MCF 10A (cell line): Measurements from ENCODE around the gene TMEM214. TPM values are rescaled to one million over a fixed set of nuclear protein-coding genes. Genes with fewer than 3 reads are reported as not detected.

Source experiments
- BruUV-seq: library from RNA; stranded (reverse); fragments of 400-500 nt; replicated peaks from 2 replicates; lab custom pipeline; 2021; lab: Mats Ljungman, UMichigan
- CTCF ChIA-PET: fragments of 300-600 bp; sonication (Branson Sonifier 250); formaldehyde crosslinking; extraction: SDS; loops from one replicate; lab custom pipeline; 2021; ENCODE audit warnings: antibody characterized with exemption, inconsistent platforms; lab: Yijun Ruan, JAX
- POLR2A ChIA-PET: fragments of 300-600, 350-650 bp; sonication (Branson Sonifier 250); formaldehyde crosslinking; extraction: SDS; loops from one replicate; lab custom pipeline; 2020; ENCODE audit warnings: antibody characterized with exemption, inconsistent platforms; lab: Yijun Ruan, JAX
- DNase-seq: peaks from one replicate; pipeline ENCODE4 v3.0.0-alpha.2; 2018; ENCODE audit not compliant: unreplicated experiment
- H3K27ac Mint-ChIP-seq: one replicate; pipeline ENCODE4 v1.8.0; 2022; ENCODE audit warnings: mild to moderate bottlenecking, low read depth, mixed read lengths; ENCODE audit not compliant: unreplicated experiment
- H3K27me3 Mint-ChIP-seq: one replicate; pipeline ENCODE4 v1.8.0; 2022; ENCODE audit warnings: mixed read lengths; ENCODE audit not compliant: insufficient read depth, unreplicated experiment
- H3K36me3 Mint-ChIP-seq: one replicate; pipeline ENCODE4 v1.8.0; 2022; ENCODE audit warnings: mild to moderate bottlenecking, moderate library complexity, mixed read lengths; ENCODE audit not compliant: insufficient read depth, unreplicated experiment
- H3K4me1 Mint-ChIP-seq: one replicate; pipeline ENCODE4 v1.8.0; 2022; ENCODE audit warnings: mixed read lengths; ENCODE audit not compliant: insufficient read depth, unreplicated experiment
- H3K4me3 Mint-ChIP-seq: one replicate; pipeline ENCODE4 v1.8.0; 2022; ENCODE audit warnings: mild to moderate bottlenecking, moderate library complexity, mixed read lengths; ENCODE audit not compliant: unreplicated experiment
- H3K9me3 Mint-ChIP-seq: one replicate; pipeline ENCODE4 v1.8.0; 2022; ENCODE audit warnings: mixed read lengths; ENCODE audit not compliant: unreplicated experiment
- intact Hi-C: fragments of 100-400 bp; cut with micrococcal nuclease; formaldehyde crosslinking; loops from 2 replicates; pipeline ENCODE4 v1.14.1; 2022
- total RNA-seq: library from RNA; stranded (reverse); gene quantifications from 2 replicates; pipeline ENCODE4 v1.2.3, GENCODE V29; 2022
- TF ChIP-seq, protein P1 (sequence below): fragments of 200-600 bp; IDR thresholded peaks from one replicate; pipeline ENCODE4 v1.8.0; 2022; ENCODE audit warnings: antibody characterized with exemption, mild to moderate bottlenecking; ENCODE audit not compliant: unreplicated experiment

Gene TMEM214
- total RNA-seq, 1 experiment from 2014 or later: 118 TPM

DNA sequence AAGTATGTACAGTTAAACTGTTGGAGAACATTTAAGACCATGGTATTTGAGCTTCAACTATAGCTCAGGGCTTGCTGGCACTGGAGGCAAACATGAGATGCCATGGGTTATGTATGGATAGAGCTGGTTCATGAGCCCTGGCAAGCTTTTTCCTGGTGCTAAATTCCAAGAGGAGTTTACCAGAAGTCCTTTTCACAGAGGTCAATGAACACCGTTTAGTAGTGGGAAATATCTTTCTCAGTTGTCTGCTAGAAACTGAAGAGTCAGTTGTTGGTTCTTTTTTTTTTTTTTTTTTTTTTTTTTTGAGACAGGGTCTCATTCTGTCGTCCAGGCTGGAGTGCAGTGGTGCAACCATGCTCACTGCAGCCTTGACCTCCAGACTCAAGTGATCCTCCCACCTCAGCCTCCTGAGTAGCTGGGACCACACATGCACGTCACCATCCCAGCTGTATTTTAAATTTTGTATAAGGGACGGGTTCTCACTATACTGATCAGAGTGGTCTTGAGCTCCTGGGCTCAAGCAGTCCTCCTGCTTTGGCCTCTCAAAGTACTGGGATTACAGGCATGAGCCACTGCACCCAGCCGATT, 55.2 kb downstream of the TMEM214 start:
- ChIA-PET CTCF (interaction anchor here (0.6 to 2.0 kb wide), 8 partner anchors 9 to 1234 kb away, joined by 3 to 22 read pairs (median 4); partner anchors contain the start of gene TRIM54), POLR2A (interaction anchor here (1.4 to 2.3 kb wide), 4 partner anchors 17 to 206 kb away, joined by 3 to 8 read pairs (median 7); partner anchors contain the start of genes AGBL5, OST4 and PREB)
- Mint-ChIP-seq H3K9me3 (no peaks in the 10 kb centered on the region), H3K27ac (no peak overlapping the region), H3K36me3 (no peaks in the 10 kb centered on the region), H3K4me1 (no peaks in the 10 kb centered on the region), H3K4me3 (peak overlapping the region; percentile 75), H3K27me3 (no peaks in the 10 kb centered on the region)
- no peak for DNase-seq
- intact Hi-C loops: loop anchor here (2.0 kb wide), 1 partner anchor 37 kb away; the partner anchor contains the start of gene AGBL5
- no TSS peak for BruUV-seq
- TF ChIP-seq, protein P1, sequence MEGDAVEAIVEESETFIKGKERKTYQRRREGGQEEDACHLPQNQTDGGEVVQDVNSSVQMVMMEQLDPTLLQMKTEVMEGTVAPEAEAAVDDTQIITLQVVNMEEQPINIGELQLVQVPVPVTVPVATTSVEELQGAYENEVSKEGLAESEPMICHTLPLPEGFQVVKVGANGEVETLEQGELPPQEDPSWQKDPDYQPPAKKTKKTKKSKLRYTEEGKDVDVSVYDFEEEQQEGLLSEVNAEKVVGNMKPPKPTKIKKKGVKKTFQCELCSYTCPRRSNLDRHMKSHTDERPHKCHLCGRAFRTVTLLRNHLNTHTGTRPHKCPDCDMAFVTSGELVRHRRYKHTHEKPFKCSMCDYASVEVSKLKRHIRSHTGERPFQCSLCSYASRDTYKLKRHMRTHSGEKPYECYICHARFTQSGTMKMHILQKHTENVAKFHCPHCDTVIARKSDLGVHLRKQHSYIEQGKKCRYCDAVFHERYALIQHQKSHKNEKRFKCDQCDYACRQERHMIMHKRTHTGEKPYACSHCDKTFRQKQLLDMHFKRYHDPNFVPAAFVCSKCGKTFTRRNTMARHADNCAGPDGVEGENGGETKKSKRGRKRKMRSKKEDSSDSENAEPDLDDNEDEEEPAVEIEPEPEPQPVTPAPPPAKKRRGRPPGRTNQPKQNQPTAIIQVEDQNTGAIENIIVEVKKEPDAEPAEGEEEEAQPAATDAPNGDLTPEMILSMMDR: no peak

DNA sequence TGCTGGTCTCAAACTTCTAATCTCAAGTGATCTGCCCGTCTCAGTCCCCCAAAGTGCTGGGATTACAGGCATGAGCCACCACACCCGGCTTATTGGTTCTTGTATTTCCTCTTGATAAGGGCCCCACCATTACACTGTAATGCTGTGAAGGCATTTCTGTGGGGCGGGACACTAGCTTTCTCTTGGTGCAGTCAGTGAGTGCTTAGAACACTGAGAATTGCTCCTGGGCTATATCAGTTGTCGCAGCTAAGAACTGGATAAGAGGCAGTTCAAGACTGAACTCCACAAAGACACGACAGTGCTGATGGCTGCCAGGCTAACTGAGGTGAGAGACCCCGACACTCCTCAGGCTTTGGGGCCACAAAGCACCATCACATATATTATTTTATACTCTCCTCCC, 55.9 kb downstream of the TMEM214 start:
- intact Hi-C loops: no loop called here
- H3K27me3 Mint-ChIP-seq: no peaks in the 10 kb centered on the region

DNA sequence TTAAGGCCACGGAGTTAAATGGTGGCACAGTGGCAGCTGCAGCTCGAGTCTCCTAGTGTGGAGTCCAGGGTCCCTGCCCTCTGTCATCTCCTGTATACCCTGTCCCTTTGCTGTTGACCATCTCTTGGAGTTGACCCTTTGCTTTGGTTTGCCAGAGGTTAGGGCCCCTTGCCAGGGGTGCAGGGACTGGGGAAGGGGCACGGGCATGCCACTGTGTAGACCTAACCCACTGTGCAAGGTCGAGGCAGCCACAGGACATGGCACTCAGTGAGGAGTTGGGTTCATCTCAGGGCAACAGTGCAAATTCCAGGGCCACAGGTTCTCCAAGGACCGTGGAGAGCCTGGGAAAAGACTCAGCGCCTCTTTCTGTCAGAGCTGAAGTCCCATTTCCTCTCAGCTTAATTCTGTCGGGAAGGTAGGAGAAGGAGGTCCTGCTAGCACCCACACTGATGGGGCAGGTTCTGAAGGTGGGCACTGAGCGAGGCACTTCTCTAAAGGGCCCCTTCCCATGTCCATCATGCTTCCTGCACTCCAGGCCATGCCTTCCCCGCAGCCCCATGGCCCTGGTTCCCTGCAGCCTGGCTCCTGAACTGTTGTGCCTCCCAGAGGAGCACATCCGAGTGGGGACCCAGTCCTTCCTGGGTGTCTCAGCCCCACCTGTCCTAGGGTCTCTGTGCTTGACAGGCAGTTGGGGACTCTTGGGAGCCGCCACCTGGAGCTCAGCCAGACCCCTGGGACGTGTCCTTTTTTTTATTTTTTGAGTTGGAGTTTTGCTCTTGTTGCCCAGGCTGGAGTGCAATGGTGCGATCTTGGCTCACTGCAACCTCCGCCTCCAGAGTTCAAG, 56.6 kb downstream of the TMEM214 start:
- DNase-seq: no peak
- Mint-ChIP-seq H3K9me3 (no peaks in the 10 kb centered on the region), H3K36me3 (no peaks in the 10 kb centered on the region), H3K4me3 (no peak overlapping the region), H3K27me3 (no peaks in the 10 kb centered on the region), H3K27ac (no peak overlapping the region), H3K4me1 (no peaks in the 10 kb centered on the region)
- no TSS peak for BruUV-seq
- TF ChIP-seq, protein P1: no peak
- POLR2A ChIA-PET: no interaction called here
- CTCF ChIA-PET: interaction anchor here (0.6 to 1.6 kb wide), 8 partner anchors 9 to 412 kb away, joined by 3 to 7 read pairs (median 4); no protein-coding TSS in a partner anchor
- intact Hi-C loops: no loop called here

More for the DNA sequence above, 55.9 kb downstream of the TMEM214 start:
- ChIA-PET CTCF (interaction anchor here (0.7 to 2.0 kb wide), 6 partner anchors 8 to 215 kb away, joined by 3 to 22 read pairs (median 3); no protein-coding TSS in a partner anchor), POLR2A (interaction anchor here (2.1 kb wide), 1 partner anchor 17 kb away, joined by 8 read pairs; the partner anchor contains the start of gene OST4)
- Mint-ChIP-seq H3K4me1 (no peaks in the 10 kb centered on the region), H3K36me3 (no peaks in the 10 kb centered on the region), H3K9me3 (no peaks in the 10 kb centered on the region), H3K27ac (no peak overlapping the region), H3K4me3 (no peak overlapping the region)
- TF ChIP-seq, protein P1: no peak
- BruUV-seq: no TSS peak
- no peak for DNase-seq

Other genes starting within 250 kb of the TMEM214 start
- gene CENPA, start 246.9 kb upstream of the TMEM214 start, total RNA-seq: 19.7 and 35.1 TPM in 2 replicates
- not detected in 2 replicates for gene DPYSL5, start 184.8 kb upstream of the TMEM214 start, total RNA-seq
- 18.0 and 26.0 TPM in 2 replicates for gene MAPRE3, start 62.3 kb upstream of the TMEM214 start, total RNA-seq
- gene AGBL5, start 18.7 kb downstream of the TMEM214 start, total RNA-seq: 18.9 and 22.7 TPM in 2 replicates
- gene OST4, start 38.7 kb downstream of the TMEM214 start, total RNA-seq: 257 and 340 TPM in 2 replicates
- 0.20 and 0.21 TPM in 2 replicates for gene EMILIN1, start 45.6 kb downstream of the TMEM214 start, total RNA-seq
- gene KHK, start 53.8 kb downstream of the TMEM214 start, total RNA-seq: 1.7 and 2.6 TPM in 2 replicates
- gene CGREF1, start 86.2 kb downstream of the TMEM214 start, total RNA-seq: 10.9 and 12.9 TPM in 2 replicates
- gene ABHD1, start 90.8 kb downstream of the TMEM214 start, total RNA-seq: not detected in 2 replicates
- gene PREB, start 101.7 kb downstream of the TMEM214 start, total RNA-seq: 55.1 and 68.5 TPM in 2 replicates
- not detected in 2 replicates for gene PRR30, start 106.4 kb downstream of the TMEM214 start, total RNA-seq
- gene TCF23, start 116.0 kb downstream of the TMEM214 start, total RNA-seq: not detected in 2 replicates
- 115 and 122 TPM in 2 replicates for gene ATRAID, start 179.1 kb downstream of the TMEM214 start, total RNA-seq
- 25.9 and 26.9 TPM in 2 replicates for gene SLC5A6, start 179.3 kb downstream of the TMEM214 start, total RNA-seq
- gene CAD, start 184.4 kb downstream of the TMEM214 start, total RNA-seq: 59.5 and 66.5 TPM in 2 replicates
- not detected in 2 replicates for gene SLC30A3, start 230.1 kb downstream of the TMEM214 start, total RNA-seq
- not detected in 2 replicates for gene DNAJC5G, start 242.5 kb downstream of the TMEM214 start, total RNA-seq
- not detected in 2 replicates for gene TRIM54, start 249.5 kb downstream of the TMEM214 start, total RNA-seq